GM12873 (cell line): ENCODE data around the gene FHAD1.
A peak's percentile ranks its signal among the peaks of the same experiment; 100 is the strongest.

Experiments used
- TF ChIP-seq, protein P1 (sequence below): IDR thresholded peaks from 2 replicates; pipeline ENCODE4 v1.5.1; 2012; ENCODE audit warnings: low read depth, mild to moderate bottlenecking, moderate library complexity, low read length, control low read depth; ENCODE audit not compliant: insufficient read depth; ENCODE audit errors: missing control alignments

The FHAD1 gene

DNA sequence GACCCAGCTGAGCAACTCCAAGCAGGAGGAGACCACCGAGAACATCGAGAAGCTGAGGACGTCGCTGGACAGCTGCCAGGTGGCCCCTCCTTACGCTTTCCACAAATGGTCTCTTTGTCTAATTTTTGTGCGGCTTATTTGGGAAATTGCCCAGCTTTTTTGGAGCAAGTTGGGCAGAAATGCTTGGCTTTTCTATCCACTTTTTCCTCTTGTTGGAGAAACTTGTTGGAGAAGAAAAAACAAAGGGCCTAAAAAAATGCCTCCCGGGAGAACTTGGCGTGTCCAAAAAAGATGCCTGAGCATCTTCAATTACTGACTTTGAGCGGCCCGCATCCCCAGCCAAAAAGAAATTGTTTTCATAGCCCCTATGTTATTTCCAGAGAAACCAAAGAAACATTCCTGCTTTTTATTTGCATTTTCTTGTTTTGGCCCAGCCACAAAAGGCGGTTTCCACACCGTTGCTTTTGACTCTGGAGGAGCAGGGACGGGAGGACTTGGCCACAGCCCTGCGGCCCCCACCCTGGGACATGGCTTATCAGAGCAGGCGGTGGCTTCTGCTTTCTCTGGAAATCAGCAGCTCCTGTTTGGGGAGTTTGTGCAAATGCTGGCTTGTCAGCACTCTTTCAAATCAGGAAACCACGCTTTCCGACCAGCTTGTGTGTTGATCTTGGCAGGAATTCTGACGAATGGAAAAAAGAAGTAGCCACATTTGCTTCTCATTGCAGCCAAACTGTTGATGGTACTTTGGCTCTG, 81.5 kb downstream of the FHAD1 start:
- TF ChIP-seq, protein P1, sequence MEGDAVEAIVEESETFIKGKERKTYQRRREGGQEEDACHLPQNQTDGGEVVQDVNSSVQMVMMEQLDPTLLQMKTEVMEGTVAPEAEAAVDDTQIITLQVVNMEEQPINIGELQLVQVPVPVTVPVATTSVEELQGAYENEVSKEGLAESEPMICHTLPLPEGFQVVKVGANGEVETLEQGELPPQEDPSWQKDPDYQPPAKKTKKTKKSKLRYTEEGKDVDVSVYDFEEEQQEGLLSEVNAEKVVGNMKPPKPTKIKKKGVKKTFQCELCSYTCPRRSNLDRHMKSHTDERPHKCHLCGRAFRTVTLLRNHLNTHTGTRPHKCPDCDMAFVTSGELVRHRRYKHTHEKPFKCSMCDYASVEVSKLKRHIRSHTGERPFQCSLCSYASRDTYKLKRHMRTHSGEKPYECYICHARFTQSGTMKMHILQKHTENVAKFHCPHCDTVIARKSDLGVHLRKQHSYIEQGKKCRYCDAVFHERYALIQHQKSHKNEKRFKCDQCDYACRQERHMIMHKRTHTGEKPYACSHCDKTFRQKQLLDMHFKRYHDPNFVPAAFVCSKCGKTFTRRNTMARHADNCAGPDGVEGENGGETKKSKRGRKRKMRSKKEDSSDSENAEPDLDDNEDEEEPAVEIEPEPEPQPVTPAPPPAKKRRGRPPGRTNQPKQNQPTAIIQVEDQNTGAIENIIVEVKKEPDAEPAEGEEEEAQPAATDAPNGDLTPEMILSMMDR: no peak

DNA sequence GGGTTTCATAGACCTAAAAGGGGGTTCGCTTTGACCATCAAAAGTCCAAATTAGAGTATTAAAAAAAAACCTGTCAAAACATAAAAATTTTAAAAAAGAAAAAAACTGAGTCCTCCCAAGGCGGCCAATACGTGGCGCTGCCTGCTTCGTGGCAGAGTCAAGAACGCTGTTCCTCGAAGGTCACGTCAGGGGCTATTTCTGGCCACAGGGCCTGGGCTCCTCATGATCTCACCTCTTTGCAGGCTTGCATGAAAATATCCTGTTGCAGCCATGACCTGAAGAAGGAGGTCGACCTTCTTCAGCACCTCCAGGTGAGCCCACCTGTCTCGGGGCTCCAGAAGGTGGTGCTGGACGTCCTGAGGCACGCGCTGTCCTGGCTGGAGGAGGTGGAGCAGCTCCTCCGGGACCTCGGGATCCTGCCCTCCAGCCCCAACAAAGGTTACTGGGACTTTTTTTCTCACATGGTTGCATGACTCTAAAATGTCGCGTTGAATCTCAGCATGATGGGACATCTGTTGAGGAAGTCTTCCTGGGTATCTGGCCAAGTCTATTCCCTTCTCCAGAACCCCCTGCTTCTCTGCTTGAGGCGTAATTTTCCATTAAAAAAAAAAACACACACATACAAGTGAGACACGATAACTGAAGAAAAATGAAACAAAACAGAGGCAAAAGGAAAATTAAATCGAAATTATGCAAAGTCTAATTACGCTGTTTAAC, 82.2 kb downstream of the FHAD1 start:
- TF ChIP-seq, protein P1: peak; percentile 29

GRCh38 chr1:15330028-15330427, 83.0 kb downstream of the FHAD1 start:
- TF ChIP-seq, protein P1: no peak

GRCh38 chr1:15331180-15331579, 84.2 kb downstream of the FHAD1 start:
- TF ChIP-seq, protein P1: no peak

GRCh38 chr1:15331734-15332133, 84.7 kb downstream of the FHAD1 start:
- TF ChIP-seq, protein P1: no peak

DNA sequence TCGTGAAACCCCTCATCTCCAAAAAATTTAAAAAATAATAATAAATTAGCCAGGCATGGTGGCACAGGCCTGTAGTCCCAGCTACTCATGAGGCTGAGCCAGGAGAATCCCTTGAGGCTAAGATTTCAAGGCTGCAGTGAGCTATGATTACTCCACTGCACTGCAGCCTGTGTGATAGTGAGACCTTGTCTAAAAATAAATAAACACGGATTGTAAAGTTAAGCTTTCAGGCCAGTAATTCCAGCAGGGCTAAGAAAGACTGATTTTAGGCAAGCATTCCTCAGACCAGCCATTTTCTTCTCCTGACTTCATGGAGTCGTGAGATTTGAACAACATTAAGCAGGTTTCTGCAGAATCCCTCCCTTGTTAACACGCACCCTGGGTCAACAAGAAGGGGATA, 85.5 kb downstream of the FHAD1 start:
- TF ChIP-seq, protein P1: no peak

DNA sequence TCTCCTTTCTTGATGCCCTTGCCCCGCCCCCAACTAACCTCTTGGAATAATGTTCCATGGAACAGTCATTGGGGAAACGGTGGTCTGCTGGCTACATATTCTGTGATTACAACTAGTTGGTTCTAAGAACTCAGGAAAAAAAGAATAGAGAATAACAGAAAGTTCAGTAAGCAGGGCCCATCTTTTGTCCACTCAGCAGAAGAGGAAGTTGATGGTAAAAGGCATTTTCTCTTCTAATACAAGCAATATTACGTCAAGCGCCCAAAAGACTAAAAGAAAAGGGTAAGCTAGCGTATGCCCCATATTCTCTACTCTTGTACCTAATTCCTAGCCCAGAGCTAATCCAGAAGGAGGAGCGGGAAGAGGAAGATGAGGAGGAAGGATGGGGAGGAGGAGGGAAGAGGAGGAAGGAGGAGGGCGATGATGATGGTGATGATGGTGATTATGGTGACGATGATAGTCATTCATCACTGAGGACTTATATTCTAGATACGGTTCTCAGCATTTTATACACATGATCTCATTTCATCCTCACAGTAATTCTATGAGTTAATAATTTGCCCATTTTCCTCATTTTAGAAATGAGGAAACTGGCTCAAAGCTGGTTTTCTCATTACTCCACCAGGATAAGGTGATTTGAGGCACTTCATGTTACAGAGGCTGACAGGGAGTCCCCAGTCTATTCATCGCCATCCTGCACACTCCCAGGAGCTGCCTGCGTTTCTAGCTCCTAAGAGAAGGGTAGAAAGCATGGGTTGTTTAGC, 86.1 kb downstream of the FHAD1 start:
- TF ChIP-seq, protein P1: no peak
